Measurements from ENCODE around the gene SAMD11. TPM values are rescaled to one million over a fixed set of nuclear protein-coding genes. Genes with fewer than 3 reads are reported as not detected.

SAMD11 gene
- total RNA-seq, 1 experiment from 2014 or later, result 13.5 TPM

DNA sequence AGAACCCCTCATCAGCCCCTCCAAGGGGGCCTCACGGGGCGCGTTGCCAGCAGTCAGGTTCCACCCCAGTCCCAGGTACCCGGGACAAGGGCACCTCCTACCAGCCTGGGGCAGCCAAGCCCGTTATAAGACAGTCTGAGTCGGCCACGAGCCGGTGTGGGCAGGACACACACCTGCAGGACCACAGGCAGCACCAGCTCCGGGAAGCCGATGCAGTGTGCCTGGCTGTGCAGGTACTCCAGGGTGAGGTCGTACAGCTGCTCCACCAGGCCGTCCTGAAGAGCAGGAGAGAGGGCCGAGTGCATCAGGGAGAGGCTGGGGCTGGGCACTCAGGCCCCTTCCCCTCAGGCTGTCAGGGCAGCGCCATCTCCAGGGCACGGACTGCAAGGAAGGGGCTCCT is 24.2 kb downstream of the SAMD11 start:
- H3K9ac ChIP-seq (ENCODE audit: extremely low read depth, insufficient read length, low read length), result no peak overlapping the region
- H3K27me3 ChIP-seq (ENCODE audit: insufficient read depth, low read length), result peaks cover 2% of the 10 kb centered on the region; the same call in 1 of the 2 replicates
- H3K4me1 Mint-ChIP-seq, result peaks cover 0 to 18% of the 10 kb centered on the region in 2 experiments; a peak in 2 of 4 replicates
- H2BK15ac ChIP-seq (ENCODE audit: low read depth, low read length), result no peak overlapping the region
- H3K4me1 ChIP-seq (ENCODE audit: insufficient read depth, low read length), result no peaks in the 10 kb centered on the region
- no peak overlapping the region for H3K4me3 Mint-ChIP-seq
- H3K56ac ChIP-seq (ENCODE audit: insufficient read length, low read depth, low read length), result no peak overlapping the region
- H3K18ac ChIP-seq (ENCODE audit: insufficient read length, low read depth, low read length), result no peak overlapping the region
- no peak overlapping the region for H2BK5ac ChIP-seq (ENCODE audit: insufficient read length, low read length)
- no peak overlapping the region for H2BK120ac ChIP-seq (ENCODE audit: low read depth, low read length, poor library complexity, severe bottlenecking)
- H3K4me2 ChIP-seq (ENCODE audit: insufficient read depth, insufficient read length, low read length), result no peak overlapping the region
- no peaks in the 10 kb centered on the region; a peak in 1 of 5 replicates for H3K9me3 Mint-ChIP-seq
- no peak overlapping the region for H3K27ac ChIP-seq (ENCODE audit: insufficient read length, low read depth, low read length)
- no peak overlapping the region for H3K27ac Mint-ChIP-seq
- peaks cover 33 to 77% (median 61%) of the 10 kb centered on the region in 3 experiments; a peak in 6 of 7 replicates for H3K36me3 Mint-ChIP-seq (ENCODE audit: insufficient read depth in 1 of 3, low read depth in 3 of 3)
- H3K79me1 ChIP-seq (ENCODE audit: insufficient read depth, low read depth, low read length, poor library complexity, severe bottlenecking), result no peaks in the 10 kb centered on the region
- no peak overlapping the region for H3K23ac ChIP-seq (ENCODE audit: insufficient read length, low read depth, low read length)
- no peak overlapping the region for H3K4ac ChIP-seq (ENCODE audit: low read depth, low read length)
- H3K79me2 ChIP-seq (ENCODE audit: insufficient read depth, low read length), result no peaks in the 10 kb centered on the region
- TF ChIP-seq, protein P1, sequence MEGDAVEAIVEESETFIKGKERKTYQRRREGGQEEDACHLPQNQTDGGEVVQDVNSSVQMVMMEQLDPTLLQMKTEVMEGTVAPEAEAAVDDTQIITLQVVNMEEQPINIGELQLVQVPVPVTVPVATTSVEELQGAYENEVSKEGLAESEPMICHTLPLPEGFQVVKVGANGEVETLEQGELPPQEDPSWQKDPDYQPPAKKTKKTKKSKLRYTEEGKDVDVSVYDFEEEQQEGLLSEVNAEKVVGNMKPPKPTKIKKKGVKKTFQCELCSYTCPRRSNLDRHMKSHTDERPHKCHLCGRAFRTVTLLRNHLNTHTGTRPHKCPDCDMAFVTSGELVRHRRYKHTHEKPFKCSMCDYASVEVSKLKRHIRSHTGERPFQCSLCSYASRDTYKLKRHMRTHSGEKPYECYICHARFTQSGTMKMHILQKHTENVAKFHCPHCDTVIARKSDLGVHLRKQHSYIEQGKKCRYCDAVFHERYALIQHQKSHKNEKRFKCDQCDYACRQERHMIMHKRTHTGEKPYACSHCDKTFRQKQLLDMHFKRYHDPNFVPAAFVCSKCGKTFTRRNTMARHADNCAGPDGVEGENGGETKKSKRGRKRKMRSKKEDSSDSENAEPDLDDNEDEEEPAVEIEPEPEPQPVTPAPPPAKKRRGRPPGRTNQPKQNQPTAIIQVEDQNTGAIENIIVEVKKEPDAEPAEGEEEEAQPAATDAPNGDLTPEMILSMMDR (conservative IDR thresholded peaks at IDR 0.05), result peak; percentile 17; the same call in 1 of the 3 replicates
- no peaks in the 10 kb centered on the region for H3K9me3 ChIP-seq (ENCODE audit: control insufficient read depth, low read depth, low read length)
- H3K14ac ChIP-seq (ENCODE audit: insufficient read depth, low read length), result no peak overlapping the region
- no peaks in the 10 kb centered on the region for H4K20me1 ChIP-seq (ENCODE audit: control insufficient read depth, insufficient read depth, insufficient read length)
- H3K27me3 Mint-ChIP-seq (ENCODE audit: low read depth), result peaks cover 11% of the 10 kb centered on the region
- H4K5ac ChIP-seq (ENCODE audit: insufficient read length, low read depth, low read length), result no peak overlapping the region
- no peak overlapping the region for H2BK12ac ChIP-seq (ENCODE audit: insufficient read length, low read depth, low read length)
- H2BK20ac ChIP-seq (ENCODE audit: low read depth, low read length, poor library complexity, severe bottlenecking), result no peak overlapping the region
- no peak for DNase-seq
- WGBS (ENCODE audit: extremely low coverage, insufficient read length, low lambda C conversion rate), result no CpG with 5 or more reads among the region's 15 CpGs
- no peak overlapping the region for H4K8ac ChIP-seq (replicated peaks; ENCODE audit: insufficient read length, low read depth, low read length)
- no peak overlapping the region for H4K91ac ChIP-seq (ENCODE audit: insufficient read length, low read depth, low read length)
- H2AFZ ChIP-seq (ENCODE audit: low read length), result no peak overlapping the region
- H3K23me2 ChIP-seq (ENCODE audit: insufficient read length, low read depth, low read length, poor library complexity, severe bottlenecking), result no peaks in the 10 kb centered on the region
- H2AK5ac ChIP-seq (ENCODE audit: insufficient read length, low read length), result no peak overlapping the region
- no peak overlapping the region for H3T11ph ChIP-seq (ENCODE audit: low read length)

All from H9 (cell line).